Bronchial epithelial cell (primary cell): ENCODE measurements around the gene ESR1. TPM values are rescaled to one million over a fixed set of nuclear protein-coding genes. Genes with fewer than 3 reads are reported as not detected.

Experiments
- DNase-seq: peaks from one replicate; pipeline ENCODE4 v3.0.0-alpha.2; 2010; ENCODE audit warnings: low read depth
- FAIRE-seq: peaks from 2 replicates; lab custom pipeline; 2011; peaks lifted over from hg19 to GRCh38; lab: Jason Lieb, UNC
- H3K27me3 ChIP-seq: 2 replicates; pipeline ENCODE4 v1.5.1; 2011; ENCODE audit warnings: low read length; ENCODE audit not compliant: control insufficient read depth, insufficient read depth
- H3K36me3 ChIP-seq: 2 replicates; pipeline ENCODE4 v1.5.1; 2011; ENCODE audit warnings: low read length; ENCODE audit not compliant: control insufficient read depth, insufficient read depth
- H3K4me3 ChIP-seq: 2 replicates; pipeline ENCODE4 v1.5.1; 2011; ENCODE audit warnings: mild to moderate bottlenecking, low read depth, low read length, control low read depth
- CTCF ChIP-seq: IDR thresholded peaks from 2 replicates; pipeline ENCODE4 v1.5.1; 2011; ENCODE audit warnings: mild to moderate bottlenecking, moderate library complexity, low read length, control low read depth, inconsistent platforms; ENCODE audit not compliant: insufficient read depth, severe bottlenecking
- total RNA-seq: library from RNA; depleted of rRNA; stranded (reverse); fragments of >200 nt; gene quantifications from 2 replicates; pipeline ENCODE4 v1.2.1, GENCODE V29; 2014

Gene ESR1
- total RNA-seq, 1 donor from 2014 or later = under 0.01 TPM

- FAIRE-seq (no peak), DNase-seq (no peak)
- TF ChIP-seq CTCF = no peak
- Histone ChIP-seq H3K4me3 (no peak overlapping the region), H3K27me3 (no peaks in the 10 kb centered on the region), H3K36me3 (no peaks in the 10 kb centered on the region)
Observed at GRCh38 chr6:152166897-152167296, 359.4 kb downstream of the ESR1 start.

- no peak for TF ChIP-seq CTCF
- no peak for FAIRE-seq
- H3K36me3 ChIP-seq = no peaks in the 10 kb centered on the region
- no peak for DNase-seq
- no peak overlapping the region for H3K4me3 ChIP-seq
- no peaks in the 10 kb centered on the region for H3K27me3 ChIP-seq
Observed at GRCh38 chr6:152167641-152168603, 360.4 kb downstream of the ESR1 start.

GRCh38 chr6:152170313-152170701 is 362.8 kb downstream of the ESR1 start:
- Histone ChIP-seq H3K27me3 (no peaks in the 10 kb centered on the region), H3K36me3 (no peaks in the 10 kb centered on the region), H3K4me3 (no peak overlapping the region)
- no peak for TF ChIP-seq CTCF
- no peak for DNase-seq
- no peak for FAIRE-seq

- Histone ChIP-seq H3K4me3 (no peak overlapping the region), H3K36me3 (no peaks in the 10 kb centered on the region), H3K27me3 (no peaks in the 10 kb centered on the region)
- no peak for DNase-seq
- TF ChIP-seq CTCF = no peak
- FAIRE-seq = no peak
Observed at GRCh38 chr6:152170702-152171667, 363.5 kb downstream of the ESR1 start.

GRCh38 chr6:152173321-152173720 is 365.8 kb downstream of the ESR1 start:
- H3K4me3 ChIP-seq = no peak overlapping the region
- DNase-seq = no peak
- no peaks in the 10 kb centered on the region for H3K36me3 ChIP-seq
- no peaks in the 10 kb centered on the region for H3K27me3 ChIP-seq
- no peak for FAIRE-seq
- TF ChIP-seq CTCF = no peak
